NCI-H1417 (cell line): ENCODE results near the gene NID1.

Experiments
- DNase-seq, 3 experiments: peaks; one replicate each; lab custom pipeline; 2025; lab: John Stamatoyannopoulos, UW

Gene NID1

DNA sequence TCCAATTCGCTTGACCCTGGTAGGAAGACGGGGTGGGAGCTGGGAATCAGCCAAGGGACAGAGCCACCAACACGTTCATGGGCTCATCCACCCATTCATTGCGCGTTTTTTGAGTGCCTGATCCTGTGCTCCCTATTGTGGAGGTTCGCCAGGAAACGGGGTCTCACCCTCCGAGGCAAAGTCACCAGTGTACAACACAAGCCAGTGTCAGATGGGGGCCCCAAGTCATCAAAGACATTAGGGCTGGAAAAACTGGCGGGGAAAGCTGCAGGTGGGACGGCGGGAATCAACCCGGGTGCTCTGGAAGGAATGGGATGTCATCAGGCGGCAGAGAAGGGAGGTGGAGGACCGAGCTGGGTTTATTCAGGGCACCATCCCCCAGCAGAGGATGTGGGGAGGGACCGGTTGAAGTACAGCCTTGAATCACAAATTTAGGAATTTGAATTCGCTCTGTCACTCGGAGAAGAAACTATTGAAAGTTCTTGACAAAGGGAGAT, 667 bp upstream of the NID1 start:
- DNase-seq, result no peak

DNA sequence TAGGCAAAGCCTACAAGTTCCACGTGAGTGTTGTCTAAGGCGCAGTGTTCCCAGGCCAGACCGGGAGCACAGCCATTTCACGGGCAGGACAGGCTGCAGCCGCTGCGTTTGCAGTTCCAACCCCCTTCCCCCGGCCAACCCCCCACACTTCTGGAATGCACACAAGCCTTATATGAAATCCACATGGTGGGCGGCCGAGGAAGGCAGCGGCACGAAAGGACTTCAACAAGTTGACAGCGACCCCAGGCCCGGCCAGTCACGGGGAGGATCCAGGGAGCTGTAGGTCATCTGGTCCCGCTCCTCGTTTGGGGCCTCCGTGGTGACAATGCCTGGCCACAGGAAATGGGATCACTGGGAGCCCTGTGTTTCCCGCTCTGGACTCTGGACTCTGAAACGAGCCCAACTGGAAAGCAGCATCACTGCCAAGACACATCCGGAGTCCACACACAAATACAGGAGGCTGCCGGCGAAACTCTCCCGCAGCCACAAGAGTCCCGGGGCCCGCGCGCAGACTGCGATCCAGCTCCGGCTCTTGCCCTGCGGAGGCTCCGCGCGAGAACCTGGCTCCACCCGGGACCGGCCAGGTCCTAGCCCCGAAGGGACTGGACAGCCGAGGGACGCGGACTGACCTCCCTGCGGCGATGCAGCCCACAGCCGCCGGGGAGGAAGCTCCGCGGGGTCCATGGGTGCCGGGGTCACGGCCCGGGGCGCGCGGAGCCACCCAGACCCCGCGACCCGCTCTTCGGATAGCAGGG, 794 bp downstream of the NID1 start:
- DNase-seq, result no peak

DNA sequence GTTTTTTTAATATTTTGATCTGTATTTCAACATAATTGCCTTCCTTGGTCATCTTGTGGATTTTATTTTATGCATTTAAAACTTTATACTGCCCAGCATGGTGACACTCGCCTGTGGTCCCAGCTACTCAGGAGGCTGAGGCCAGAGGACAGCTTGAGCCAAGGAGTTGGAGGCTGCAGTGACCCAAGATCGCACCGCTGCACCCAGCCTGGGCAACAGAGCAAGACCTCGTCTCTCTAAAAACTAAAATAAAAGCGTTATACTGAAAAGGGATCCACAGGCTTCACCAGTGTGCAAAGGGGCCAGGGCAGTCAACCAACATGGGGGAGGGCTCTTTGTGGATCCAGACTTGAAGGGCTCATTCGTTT, 1.4 kb downstream of the NID1 start:
- no peak for DNase-seq

DNA sequence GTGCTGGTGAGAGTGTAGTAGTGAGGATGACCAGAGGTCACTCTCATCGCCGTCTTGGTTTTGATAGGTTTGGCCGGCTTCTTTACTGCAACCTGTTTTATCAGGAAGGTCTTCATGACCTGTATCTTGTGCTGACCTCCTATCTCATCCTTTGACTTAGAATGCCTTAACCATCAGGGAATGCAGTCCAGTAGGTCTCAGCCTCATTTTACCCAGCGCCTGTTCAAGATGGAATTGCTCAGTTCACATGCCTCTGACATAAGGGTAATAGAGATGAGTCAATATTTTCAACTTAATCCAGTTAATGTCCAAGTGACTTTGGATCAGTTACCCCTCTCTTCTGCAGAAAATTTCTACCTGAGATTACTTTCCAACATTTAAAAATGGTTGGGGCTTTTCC, 4.6 kb downstream of the NID1 start:
- DNase-seq, result no peak

DNA sequence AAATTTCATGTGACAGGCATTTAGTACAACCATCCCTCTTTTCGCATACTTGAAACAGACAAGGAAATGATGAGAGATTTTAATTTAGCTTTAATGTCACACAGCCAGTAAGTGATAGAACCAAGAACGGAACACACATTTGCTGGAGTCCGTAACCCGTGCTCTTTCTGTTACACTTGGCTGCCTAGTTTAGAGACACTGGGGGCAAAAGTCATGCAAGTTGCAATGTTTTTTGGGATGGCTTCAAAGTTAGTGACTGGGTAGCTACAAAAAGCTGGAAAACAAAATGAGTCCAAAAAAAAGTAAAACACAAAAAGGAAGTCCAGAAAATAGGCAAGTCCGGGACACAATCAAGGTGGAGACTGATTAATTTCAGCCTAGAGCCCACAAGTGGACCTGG, 5.9 kb downstream of the NID1 start:
- no peak for DNase-seq

DNA sequence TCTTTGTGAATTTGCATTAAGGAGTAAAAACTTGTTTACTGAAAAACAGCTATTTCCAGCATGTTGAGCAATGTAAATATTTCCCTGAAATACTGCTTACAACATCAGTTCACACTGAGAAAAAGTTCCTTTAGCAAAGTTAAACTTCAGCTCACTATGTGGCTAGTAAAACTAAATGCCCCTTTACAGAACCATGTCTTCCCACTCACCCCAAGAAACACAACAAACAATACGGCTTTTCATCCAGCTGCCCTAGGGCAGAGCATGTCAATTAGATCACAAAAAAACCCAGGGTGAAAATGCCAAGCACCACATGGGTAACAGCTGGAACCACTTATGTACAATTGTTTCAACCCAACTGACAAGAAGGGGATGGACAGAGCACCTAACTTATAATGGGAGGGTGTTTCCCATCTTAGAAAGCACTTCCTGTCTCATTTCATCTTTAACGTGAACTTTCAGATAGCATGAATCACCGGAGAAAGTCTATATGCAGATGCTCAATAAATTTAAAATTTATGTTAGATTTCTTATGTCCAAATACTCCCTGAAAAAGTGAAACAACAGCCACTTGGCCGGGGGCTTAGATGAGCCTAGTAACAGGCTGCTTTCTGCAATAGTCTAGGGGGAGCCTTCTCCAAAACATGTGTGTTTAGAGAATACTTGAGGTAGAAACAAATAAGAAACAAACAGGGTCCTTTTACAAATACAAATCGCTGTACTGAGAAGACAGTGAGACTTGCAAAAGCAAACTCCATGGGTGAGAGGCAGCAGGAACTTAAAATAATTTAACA, 6.6 kb downstream of the NID1 start:
- DNase-seq, result peak in 2 of 3 experiments; percentile 28 to 78

DNA sequence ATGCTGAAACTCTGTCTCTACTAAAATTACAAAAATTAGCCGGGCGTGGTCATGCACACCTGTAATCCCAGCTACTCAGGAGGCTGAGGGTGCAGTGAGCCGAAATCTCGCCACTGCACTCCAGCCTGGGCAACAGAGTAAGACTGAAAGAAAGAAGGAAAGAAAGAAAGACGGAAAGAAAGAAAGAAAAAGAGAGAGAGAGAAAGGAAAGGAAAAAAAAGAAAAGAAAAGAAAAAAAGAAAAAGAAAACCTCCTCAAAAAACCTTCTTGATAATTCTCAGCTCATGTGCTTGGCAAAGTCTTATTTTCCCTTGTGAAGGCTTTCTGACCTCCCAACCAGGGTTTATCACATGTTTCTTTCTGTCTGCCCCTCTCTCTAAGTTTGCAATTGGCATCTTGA, 7.3 kb downstream of the NID1 start:
- no peak for DNase-seq

DNA sequence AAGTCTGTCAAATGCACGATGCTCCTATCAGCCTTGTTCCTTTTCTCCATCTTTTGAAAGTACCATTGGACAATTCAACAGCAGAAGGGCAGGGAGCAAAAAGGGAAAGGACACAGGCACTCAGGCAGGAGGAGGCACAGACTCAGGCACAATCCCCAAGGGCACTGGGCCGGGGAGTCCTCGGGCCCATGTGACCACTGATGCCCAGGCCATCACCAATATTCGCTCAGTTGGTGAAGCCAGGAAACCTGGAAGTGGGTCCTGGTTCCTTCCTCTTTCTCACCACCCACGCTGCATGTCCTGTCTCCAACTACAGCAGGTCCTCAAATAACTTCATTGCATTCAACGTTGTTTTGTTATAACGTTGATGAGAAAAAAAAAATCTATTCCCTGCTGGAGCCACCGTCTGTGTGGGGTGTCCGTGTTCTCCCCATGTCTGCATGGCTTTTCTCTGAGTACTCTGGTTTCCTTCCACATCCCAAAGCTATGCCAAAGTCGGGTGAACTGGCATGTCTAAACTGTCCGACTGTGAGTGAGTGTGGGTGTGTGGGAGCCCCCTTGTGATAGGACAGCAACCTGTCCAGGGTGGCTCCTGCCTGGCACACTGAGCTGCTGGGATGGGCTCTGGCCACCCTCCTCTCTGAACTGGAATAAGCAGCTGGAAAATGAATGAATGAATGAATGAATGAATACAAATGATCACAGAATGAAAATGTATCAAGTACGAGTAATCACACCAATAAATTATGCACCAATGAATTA, 12.5 kb downstream of the NID1 start:
- DNase-seq, result no peak

DNA sequence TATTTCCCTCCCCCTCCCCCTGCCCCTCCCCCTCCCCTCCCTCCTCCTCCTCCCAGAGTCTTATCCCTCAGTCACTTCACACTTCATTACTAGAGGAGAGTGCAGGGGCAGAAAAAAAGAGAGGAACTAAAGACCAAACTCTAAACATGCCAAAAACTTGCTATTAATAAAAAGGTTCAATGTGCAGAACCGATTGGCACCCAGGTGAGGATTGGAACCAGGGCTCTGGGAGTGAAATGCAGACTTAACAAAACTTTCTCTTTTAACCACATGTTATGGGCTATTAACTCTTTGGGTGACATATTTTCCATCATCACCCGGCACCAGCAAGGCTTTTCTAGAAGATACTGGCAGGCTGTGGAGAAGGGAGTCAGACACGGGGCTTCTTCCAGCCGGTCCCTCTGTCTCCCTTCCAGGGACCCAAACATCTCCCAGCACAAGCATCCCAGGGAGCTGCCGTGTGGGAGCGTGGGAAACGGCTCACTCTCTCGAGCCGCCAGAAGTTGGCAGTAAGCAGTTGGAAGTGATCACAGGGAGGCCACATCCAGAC, 13.6 kb downstream of the NID1 start:
- no peak for DNase-seq

DNA sequence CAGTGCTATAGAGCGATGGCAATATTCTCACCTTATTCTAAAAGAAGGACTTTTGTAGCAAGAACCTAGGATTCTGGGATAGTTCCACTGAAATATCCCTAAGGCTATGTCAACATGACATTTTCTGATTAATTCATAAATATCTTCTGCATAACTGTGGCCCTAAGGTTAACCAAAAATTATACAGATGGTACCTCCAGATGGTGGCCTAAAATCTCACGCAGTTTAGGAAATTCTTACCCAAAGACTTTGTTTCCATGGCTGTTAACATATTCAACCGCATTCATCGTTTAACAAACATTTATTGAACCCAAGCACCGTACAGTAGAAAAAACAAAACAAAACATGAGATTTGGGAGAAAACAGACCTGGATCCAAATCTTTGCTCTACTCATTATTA, 19.1 kb downstream of the NID1 start:
- no peak for DNase-seq

DNA sequence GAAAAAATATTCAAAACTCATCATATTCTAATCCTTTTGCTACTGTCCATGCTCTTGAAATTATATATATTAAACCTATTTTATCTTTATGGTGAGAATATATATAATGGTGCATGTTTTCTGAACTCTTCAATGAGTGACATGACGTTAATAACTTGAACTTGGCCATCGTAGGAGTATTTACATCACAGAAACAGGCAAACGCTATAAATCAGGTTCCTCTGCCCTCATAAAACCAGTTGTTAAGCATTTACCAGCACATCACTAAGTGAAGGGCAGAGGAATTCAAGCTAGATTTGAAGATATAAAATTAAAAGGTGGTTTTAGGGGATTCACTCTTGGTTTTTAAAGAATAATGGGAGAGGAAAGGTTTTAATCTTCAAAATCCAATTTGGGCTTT, 20.5 kb downstream of the NID1 start:
- no peak for DNase-seq

DNA sequence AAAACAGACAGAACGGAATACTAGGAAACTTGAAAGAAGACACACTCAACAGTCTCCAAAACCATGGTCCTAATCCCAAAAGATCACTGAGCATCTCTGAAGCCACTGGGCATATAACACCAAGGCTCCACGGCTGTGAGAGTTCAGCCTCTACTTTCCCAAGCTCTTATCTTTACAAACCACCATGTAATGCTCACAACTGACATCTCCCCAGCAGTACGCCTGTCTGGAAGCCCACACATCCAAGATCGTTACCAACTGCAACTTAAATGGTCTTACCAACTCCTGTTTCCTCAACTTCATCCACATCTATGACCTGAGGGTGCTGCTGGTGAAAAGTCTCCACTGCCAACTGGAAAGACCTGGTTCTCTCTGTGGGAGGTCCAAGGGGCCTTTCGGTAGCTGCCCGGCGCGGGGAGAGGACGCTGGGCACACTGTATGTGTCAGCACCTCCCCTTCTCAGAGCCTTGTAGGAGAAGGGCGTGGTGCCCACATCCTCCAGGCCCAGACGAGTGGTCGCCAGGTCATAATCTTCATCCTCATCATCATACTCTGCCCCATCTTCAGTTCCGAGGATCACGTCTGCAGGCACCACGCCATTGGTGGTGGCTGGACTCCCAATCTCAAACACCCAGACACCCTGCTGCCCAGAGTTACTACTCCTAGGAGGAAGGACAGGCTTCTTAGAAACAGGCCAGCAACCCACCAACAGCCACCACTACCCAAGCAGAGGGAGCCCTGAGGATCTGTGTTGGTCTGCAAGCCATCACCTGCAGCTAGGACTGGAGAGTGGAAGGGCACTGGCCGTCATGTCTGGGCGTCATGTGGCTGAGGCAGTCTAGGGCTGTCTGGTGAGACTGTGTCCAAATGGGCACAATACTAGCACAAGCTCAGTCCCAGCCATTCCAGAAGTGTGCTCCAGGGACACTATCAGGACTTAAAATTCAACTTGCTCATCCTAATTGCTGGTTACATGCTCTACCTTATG, 23.0 kb downstream of the NID1 start:
- DNase-seq, result no peak

DNA sequence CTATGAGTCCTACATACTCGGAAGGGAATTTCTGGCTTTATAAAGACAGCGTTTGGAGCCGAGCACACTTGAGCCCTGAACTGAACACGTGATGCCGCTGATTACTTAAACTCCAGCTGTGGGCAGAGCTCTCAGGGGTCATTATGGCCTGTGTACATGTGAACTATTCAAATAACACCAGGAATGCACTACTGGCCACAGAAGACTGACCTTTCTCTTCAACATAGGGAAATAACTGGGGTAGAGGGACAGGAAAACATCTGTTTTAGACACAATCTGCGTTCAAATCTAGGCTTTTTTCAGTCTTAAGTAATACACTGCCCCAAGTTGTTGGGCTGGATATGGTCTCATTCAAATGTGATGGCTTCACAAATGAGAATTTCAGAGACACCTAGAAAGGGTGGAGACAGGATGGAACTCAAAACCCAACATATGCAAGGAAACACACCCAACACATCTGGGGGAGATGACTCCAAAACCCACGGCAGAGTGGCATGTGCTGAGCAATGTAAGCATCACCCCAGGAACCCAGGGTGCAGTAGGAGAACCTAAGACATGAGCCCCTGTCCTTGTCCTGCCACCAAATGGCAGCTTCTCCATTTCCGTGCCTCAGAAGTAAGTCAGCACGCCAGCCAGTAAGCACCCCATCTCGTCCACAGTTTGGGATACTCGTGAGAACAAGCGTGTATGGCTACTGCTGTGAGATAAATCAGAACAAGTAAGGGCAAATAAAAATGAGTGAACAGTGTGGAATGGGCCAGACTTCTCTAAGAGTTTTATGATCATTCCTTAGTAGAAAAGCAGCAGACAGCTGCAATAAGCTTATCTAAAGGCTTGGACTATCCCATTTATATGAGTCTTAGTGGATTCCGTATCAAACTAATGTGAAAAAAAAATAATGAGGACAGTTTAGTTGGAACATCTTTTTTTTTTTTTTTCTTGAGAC, 24.9 kb downstream of the NID1 start:
- DNase-seq, result peak in 2 of 3 experiments; percentile 57 to 89

DNA sequence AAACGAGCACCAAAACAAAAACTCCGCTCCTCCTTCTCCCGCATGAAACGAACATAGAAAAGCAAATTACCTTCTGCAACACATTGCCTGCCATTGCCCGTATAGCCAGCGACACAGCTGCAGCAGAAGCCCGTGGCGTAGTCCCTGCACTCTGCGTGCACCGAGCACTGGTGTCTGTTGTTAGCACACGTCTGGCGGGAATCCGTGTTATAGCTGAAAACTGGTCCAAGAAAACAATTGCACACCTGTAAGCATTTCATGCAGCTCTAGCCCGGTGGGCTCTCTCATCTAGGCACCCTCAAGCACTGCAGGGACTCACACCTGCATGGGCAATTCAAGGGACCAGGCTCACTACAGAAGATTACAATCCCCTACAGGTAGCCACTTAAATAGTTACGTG, 26.9 kb downstream of the NID1 start:
- DNase-seq, result no peak

DNA sequence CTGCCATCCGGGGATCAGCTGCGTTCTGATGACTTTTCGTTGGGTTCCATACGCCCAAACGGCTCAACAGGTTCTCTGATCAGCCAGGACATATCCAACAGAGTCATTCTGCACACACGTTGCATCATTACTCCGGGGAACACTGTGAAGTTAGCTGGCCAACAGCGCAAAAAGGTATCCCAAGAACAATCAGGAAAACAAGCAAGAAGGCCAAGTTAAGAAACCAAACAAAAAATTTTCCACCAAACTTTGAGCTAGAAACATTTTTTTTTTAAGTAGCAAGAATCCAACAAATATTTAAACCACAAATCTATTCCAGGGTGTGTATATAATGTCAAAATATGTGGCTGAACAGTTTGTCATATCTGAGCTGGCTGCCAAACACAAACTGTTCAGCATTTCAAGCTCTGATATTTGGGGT, 29.2 kb downstream of the NID1 start:
- DNase-seq, result no peak

DNA sequence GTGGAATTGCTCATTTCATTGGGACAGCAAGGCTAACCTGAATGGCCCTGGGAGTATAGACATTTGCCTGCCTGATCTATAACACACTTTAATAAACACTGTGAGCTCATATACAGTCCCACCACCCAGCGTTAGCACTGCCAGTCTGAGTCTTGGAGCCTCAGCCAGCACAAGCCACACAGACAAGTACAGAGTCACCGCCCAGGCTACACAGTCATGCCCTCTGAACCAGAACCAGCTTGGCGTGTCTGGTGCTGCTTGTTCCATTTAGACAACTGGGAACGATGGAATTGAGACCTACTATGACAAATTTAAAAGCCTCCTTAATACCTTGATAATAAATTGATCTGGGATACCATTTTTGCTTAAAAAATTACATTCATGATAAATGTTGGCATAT, 31.6 kb downstream of the NID1 start:
- no peak for DNase-seq

DNA sequence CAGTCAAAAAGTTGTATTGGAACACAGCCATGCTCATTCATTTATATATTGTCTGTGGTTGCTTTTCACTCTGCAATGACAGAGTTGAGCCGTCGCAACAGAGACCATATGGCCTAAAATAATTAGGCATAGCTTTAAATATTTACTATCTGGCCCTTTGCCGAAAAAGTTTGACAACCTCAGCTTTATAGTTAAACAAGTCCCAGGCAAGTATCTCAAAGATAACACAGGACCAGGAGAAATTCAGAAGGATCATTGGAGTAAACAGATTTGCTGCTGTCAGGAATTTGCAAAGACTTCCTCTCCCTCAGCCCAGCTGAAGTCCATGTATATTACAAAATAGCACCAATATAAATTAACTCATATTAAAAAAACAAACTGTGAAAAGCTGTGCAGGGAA, 34.4 kb downstream of the NID1 start:
- DNase-seq, result no peak

DNA sequence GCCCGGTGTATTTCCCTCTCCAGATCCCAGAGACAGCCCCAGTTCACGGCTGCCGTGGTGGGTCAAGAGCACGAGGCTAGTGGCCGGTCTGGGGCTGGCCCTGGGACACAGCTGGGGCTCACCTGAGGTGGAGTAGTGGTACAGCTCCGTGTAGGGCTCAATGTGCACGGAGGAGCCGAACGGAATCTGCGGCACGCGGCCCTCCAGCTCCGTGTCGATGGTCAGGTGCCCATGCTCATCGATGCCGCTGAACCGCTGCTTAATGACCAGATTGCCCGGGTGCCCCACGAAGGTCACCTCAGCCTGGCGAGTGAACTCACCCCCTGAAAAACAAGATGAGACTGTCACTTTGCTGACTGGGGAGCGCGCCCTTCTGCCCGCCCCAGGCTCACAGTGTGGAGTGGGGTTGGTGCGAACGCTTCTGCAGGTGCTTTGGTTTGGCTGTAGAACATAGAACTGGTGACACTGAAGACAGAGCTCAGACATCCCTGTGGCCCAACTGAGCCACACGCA, 35.4 kb downstream of the NID1 start:
- DNase-seq, result no peak

DNA sequence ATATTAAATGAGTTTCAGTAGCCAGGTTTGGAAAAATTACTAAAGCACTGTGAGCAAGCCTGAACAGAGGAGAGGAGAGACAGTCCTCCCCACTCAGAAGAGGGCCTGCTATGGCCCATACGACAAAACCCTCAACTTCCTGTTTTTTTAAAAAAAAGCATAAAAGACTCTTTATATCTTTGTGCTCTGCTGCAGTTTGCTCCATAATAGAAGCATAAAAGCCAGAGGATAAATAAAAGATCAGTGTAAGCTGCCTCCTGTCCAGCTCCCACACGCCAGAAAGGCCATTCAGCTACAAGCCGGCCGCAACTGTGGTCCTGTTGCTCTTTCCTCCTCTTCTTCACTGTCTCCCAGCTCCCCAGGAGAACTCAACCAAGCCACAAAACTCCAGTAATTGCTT, 37.8 kb downstream of the NID1 start:
- DNase-seq, result no peak

DNA sequence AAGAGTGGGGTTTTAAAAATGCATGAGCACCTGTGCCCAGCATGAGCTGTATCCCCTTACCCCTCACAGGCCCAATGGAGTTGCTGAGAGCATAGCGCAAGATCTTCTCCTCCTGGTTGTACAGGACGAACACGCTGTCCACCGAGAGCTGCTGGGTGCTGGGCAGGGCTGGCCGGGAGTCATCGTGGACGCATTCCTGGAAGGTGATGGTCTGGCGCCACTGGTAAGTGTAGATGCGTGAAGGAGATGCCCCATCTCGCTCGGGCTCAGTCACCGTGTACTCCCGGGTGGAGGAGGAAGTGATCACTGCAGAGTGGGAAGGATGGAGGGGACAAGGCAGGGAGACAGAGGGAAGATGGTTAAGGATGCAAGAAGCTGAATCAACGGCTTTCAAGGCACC, 39.1 kb downstream of the NID1 start:
- DNase-seq, result no peak
